ENCODE measurements around the gene NEGR1. TPM values are rescaled to one million over a fixed set of nuclear protein-coding genes. Genes with fewer than 3 reads are reported as not detected.

The NEGR1 gene
- total RNA-seq, 2 experiments from 2014 or later = not detected

GRCh38 chr1:71948561-71948960 lies 333.8 kb downstream of the NEGR1 start:
- no TSS peak for BruUV-seq (replicated peaks)
- Histone ChIP-seq H3K4me2 (ENCODE audit: low read length) (no peak overlapping the region), H3K9me2 (ENCODE audit: insufficient read depth, low read length) (no peaks in the 10 kb centered on the region), H3K9me3 (ENCODE audit: low read length) (no peaks in the 10 kb centered on the region), H4K20me1 (ENCODE audit: insufficient read depth, low read length) (no peaks in the 10 kb centered on the region), H2AFZ (ENCODE audit: low read length) (no peak overlapping the region), H3K4me1 (ENCODE audit: insufficient read depth, low read length, poor library complexity, severe bottlenecking) (no peaks in the 10 kb centered on the region), H3K36me3 (ENCODE audit: insufficient read depth, low read length) (no peaks in the 10 kb centered on the region), H3K79me2 (ENCODE audit: insufficient read depth, low read depth, low read length) (no peaks in the 10 kb centered on the region), H3K4me3 (ENCODE audit: low read depth, low read length, poor library complexity, severe bottlenecking) (no peak overlapping the region), H3K27ac (ENCODE audit: low read depth, low read length, poor library complexity, severe bottlenecking) (no peak overlapping the region)
- no peak for TF ChIP-seq EZH2phosphoT487 (IDR thresholded peaks at IDR 0.05; ENCODE audit: borderline replicate concordance, low read depth, low read length)
- TF ChIP-seq, protein P1, sequence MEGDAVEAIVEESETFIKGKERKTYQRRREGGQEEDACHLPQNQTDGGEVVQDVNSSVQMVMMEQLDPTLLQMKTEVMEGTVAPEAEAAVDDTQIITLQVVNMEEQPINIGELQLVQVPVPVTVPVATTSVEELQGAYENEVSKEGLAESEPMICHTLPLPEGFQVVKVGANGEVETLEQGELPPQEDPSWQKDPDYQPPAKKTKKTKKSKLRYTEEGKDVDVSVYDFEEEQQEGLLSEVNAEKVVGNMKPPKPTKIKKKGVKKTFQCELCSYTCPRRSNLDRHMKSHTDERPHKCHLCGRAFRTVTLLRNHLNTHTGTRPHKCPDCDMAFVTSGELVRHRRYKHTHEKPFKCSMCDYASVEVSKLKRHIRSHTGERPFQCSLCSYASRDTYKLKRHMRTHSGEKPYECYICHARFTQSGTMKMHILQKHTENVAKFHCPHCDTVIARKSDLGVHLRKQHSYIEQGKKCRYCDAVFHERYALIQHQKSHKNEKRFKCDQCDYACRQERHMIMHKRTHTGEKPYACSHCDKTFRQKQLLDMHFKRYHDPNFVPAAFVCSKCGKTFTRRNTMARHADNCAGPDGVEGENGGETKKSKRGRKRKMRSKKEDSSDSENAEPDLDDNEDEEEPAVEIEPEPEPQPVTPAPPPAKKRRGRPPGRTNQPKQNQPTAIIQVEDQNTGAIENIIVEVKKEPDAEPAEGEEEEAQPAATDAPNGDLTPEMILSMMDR (conservative IDR thresholded peaks at IDR 0.05; ENCODE audit: low read length) = no peak
- no peak for DNase-seq (ENCODE audit: low spot score)
- POLR2A ChIA-PET = no interaction called here
- intact Hi-C loops (cut with micrococcal nuclease; ENCODE audit: unreplicated experiment) = no loop called here
- CTCF ChIA-PET (ENCODE audit: unreplicated experiment) = no interaction called here

DNA sequence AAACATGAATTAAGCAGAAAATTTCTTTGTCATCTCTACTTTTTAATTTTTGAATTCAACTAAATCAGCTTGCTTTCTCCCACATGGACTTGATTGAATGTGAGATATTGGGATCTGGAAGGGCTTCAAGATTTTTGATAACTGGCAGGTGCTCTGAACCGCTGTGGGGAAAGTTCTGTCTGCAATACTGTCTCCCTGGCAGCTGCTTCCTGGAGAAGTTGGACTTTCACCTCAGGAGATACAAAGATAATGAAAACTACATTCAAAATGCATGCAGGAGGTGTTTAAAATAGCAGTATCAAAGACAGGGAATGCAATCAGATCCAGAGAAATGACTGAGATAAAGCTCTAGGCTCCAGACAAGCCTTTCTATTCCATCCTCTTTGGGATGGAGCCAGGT lies 338.3 kb downstream of the NEGR1 start:
- Histone ChIP-seq H3K4me1 (ENCODE audit: insufficient read depth, low read length, poor library complexity, severe bottlenecking) (no peaks in the 10 kb centered on the region), H2AFZ (ENCODE audit: low read length) (no peak overlapping the region), H3K36me3 (ENCODE audit: insufficient read depth, low read length) (no peaks in the 10 kb centered on the region), H4K20me1 (ENCODE audit: insufficient read depth, low read length) (no peaks in the 10 kb centered on the region), H3K79me2 (ENCODE audit: insufficient read depth, low read depth, low read length) (no peaks in the 10 kb centered on the region), H3K27ac (ENCODE audit: low read depth, low read length, poor library complexity, severe bottlenecking) (no peak overlapping the region), H3K4me2 (ENCODE audit: low read length) (no peak overlapping the region), H3K4me3 (ENCODE audit: low read depth, low read length, poor library complexity, severe bottlenecking) (no peak overlapping the region), H3K9me2 (ENCODE audit: insufficient read depth, low read length) (no peaks in the 10 kb centered on the region), H3K9me3 (ENCODE audit: low read length) (no peaks in the 10 kb centered on the region)
- intact Hi-C loops (cut with micrococcal nuclease; ENCODE audit: unreplicated experiment) = no loop called here
- TF ChIP-seq, protein P1 (conservative IDR thresholded peaks at IDR 0.05; ENCODE audit: low read length) = no peak
- no peak for TF ChIP-seq EZH2phosphoT487 (IDR thresholded peaks at IDR 0.05; ENCODE audit: borderline replicate concordance, low read depth, low read length)
- ChIA-PET POLR2A (no interaction called here), CTCF (ENCODE audit: unreplicated experiment) (no interaction called here)
- no TSS peak for BruUV-seq (replicated peaks)
- no peak for DNase-seq (ENCODE audit: low spot score)

- no TSS peak for BruUV-seq (replicated peaks)
- CTCF ChIA-PET (ENCODE audit: unreplicated experiment) = no interaction called here
- POLR2A ChIA-PET = no interaction called here
Measured at GRCh38 chr1:71940261-71940660, 342.1 kb downstream of the NEGR1 start.

More at GRCh38 chr1:71940261-71940660, 342.1 kb downstream of the NEGR1 start:
- Histone ChIP-seq H3K9me2 (ENCODE audit: insufficient read depth, low read length) (no peaks in the 10 kb centered on the region), H3K27ac (ENCODE audit: low read depth, low read length, poor library complexity, severe bottlenecking) (no peak overlapping the region), H3K4me3 (ENCODE audit: low read depth, low read length, poor library complexity, severe bottlenecking) (no peak overlapping the region), H3K4me2 (ENCODE audit: low read length) (no peak overlapping the region), H2AFZ (ENCODE audit: low read length) (no peak overlapping the region), H3K9me3 (ENCODE audit: low read length) (no peaks in the 10 kb centered on the region), H3K4me1 (ENCODE audit: insufficient read depth, low read length, poor library complexity, severe bottlenecking) (no peaks in the 10 kb centered on the region), H3K79me2 (ENCODE audit: insufficient read depth, low read depth, low read length) (no peaks in the 10 kb centered on the region), H4K20me1 (ENCODE audit: insufficient read depth, low read length) (no peaks in the 10 kb centered on the region), H3K36me3 (ENCODE audit: insufficient read depth, low read length) (no peaks in the 10 kb centered on the region)
- DNase-seq (ENCODE audit: low spot score) = no peak
- intact Hi-C loops (cut with micrococcal nuclease; ENCODE audit: unreplicated experiment) = no loop called here
- no peak for TF ChIP-seq EZH2phosphoT487 (IDR thresholded peaks at IDR 0.05; ENCODE audit: borderline replicate concordance, low read depth, low read length)
- TF ChIP-seq, protein P1 (conservative IDR thresholded peaks at IDR 0.05; ENCODE audit: low read length) = no peak

Measured in OCI-LY7 (cell line).